HG03280 (cell line): Measurements from ENCODE around the gene PSMD5.
"Not testable (repeated sequence)": the region's sequence is repeated elsewhere in the genome, so short reads cannot be mapped to it uniquely, and the experiment has no call there.

Experiments used
- ATAC-seq: cut with Tn5 transposase; IDR thresholded peaks from one replicate; pipeline ENCODE4 v1.9.1; 2021; ENCODE audit warnings: mild to moderate bottlenecking, moderate library complexity; ENCODE audit not compliant: unreplicated experiment

The PSMD5 gene

GRCh38 chr9:120815075-120815474 is 27.6 kb downstream of the PSMD5 start:
- no peak for ATAC-seq

- ATAC-seq: no peak
These were observed 33.8 kb downstream of the PSMD5 start for GRCh38 chr9:120808931-120809330.

- ATAC-seq: no peak
These were observed 34.9 kb downstream of the PSMD5 start for GRCh38 chr9:120807607-120808379.

- not testable (repeated sequence) for ATAC-seq
These were observed 37.8 kb downstream of the PSMD5 start for GRCh38 chr9:120804784-120805363.

- ATAC-seq: no peak
These were observed 41.3 kb downstream of the PSMD5 start for GRCh38 chr9:120801441-120801840.

GRCh38 chr9:120792898-120793765 is 49.6 kb downstream of the PSMD5 start, which contains the start of gene FBXW2:
TSS of gene FBXW2 (minus strand) at chr9:120793416. CDS start at chr9:120788258, 5,158 bp downstream.
- ATAC-seq: peak; percentile 95

GRCh38 chr9:120791161-120791560 is 51.6 kb downstream of the PSMD5 start:
- no peak for ATAC-seq

- ATAC-seq: no peak
These were observed 54.8 kb downstream of the PSMD5 start for GRCh38 chr9:120787933-120788332.

- no peak for ATAC-seq
These were observed 59.1 kb downstream of the PSMD5 start for GRCh38 chr9:120783602-120784047.

- no peak for ATAC-seq
These were observed 61.5 kb downstream of the PSMD5 start for GRCh38 chr9:120781236-120781635.

GRCh38 chr9:120780367-120780766 is 62.4 kb downstream of the PSMD5 start:
- no peak for ATAC-seq

- ATAC-seq: no peak
These were observed 63.5 kb downstream of the PSMD5 start for GRCh38 chr9:120779227-120779626.

- no peak for ATAC-seq
These were observed 64.0 kb downstream of the PSMD5 start for GRCh38 chr9:120778758-120779157.

GRCh38 chr9:120777229-120777628 is 65.5 kb downstream of the PSMD5 start:
- ATAC-seq: no peak

GRCh38 chr9:120776788-120777187 is 65.9 kb downstream of the PSMD5 start:
- no peak for ATAC-seq

- ATAC-seq: no peak
These were observed 66.9 kb downstream of the PSMD5 start for GRCh38 chr9:120775859-120776258.

GRCh38 chr9:120774719-120775118 is 68.0 kb downstream of the PSMD5 start:
- ATAC-seq: no peak

GRCh38 chr9:120773256-120773655 is 69.5 kb downstream of the PSMD5 start:
- no peak for ATAC-seq

- no peak for ATAC-seq
These were observed 71.8 kb downstream of the PSMD5 start for GRCh38 chr9:120770931-120771330.

GRCh38 chr9:120768886-120769285 is 73.8 kb downstream of the PSMD5 start:
- no peak for ATAC-seq

GRCh38 chr9:120768247-120768646 is 74.5 kb downstream of the PSMD5 start:
- no peak for ATAC-seq
